ENCODE measurements around the gene ZNF653.
A peak's percentile ranks its signal among the peaks of the same experiment; 100 is the strongest.
"Not testable (repeated sequence)": the region's sequence is repeated elsewhere in the genome, so short reads cannot be mapped to it uniquely, and the experiment has no call there.

ZNF653 gene

GRCh38 chr19:11479090-11479897, 26.3 kb downstream of the ZNF653 start:
- Histone ChIP-seq H3K9ac (ENCODE audit: low read depth, low read length) (no peak overlapping the region; the same call in 1 of the 2 replicates), H3K4me3 (ENCODE audit: low read length) (peak overlapping the region; percentile 60; the same call in 1 of the 2 replicates), H3K9me3 (ENCODE audit: insufficient read depth, low read depth, low read length) (no peaks in the 10 kb centered on the region; the same call in 1 of the 2 replicates), H3K27ac (ENCODE audit: low read length) (no peak overlapping the region), H3K4me1 (ENCODE audit: insufficient read depth, low read length) (no peaks in the 10 kb centered on the region), H3K36me3 (ENCODE audit: insufficient read depth, low read depth, low read length) (no peaks in the 10 kb centered on the region), H3K27me3 (ENCODE audit: insufficient read depth, low read length) (peaks cover 52% of the 10 kb centered on the region)

- Histone ChIP-seq H3K36me3 (ENCODE audit: insufficient read depth, low read depth, low read length) (no peaks in the 10 kb centered on the region), H3K27me3 (ENCODE audit: insufficient read depth, low read length) (peaks cover 52% of the 10 kb centered on the region), H3K4me3 (ENCODE audit: low read length) (peak overlapping the region; percentile 60; the same call in 1 of the 2 replicates), H3K9me3 (ENCODE audit: insufficient read depth, low read depth, low read length) (no peaks in the 10 kb centered on the region; the same call in 1 of the 2 replicates), H3K4me1 (ENCODE audit: insufficient read depth, low read length) (no peaks in the 10 kb centered on the region), H3K27ac (ENCODE audit: low read length) (no peak overlapping the region), H3K9ac (ENCODE audit: low read depth, low read length) (no peak overlapping the region; the same call in 1 of the 2 replicates)
Measured at GRCh38 chr19:11478167-11479089, 27.2 kb downstream of the ZNF653 start.

- Histone ChIP-seq H3K36me3 (ENCODE audit: insufficient read depth, low read depth, low read length) (no peaks in the 10 kb centered on the region), H3K4me1 (ENCODE audit: insufficient read depth, low read length) (no peaks in the 10 kb centered on the region), H3K9me3 (ENCODE audit: insufficient read depth, low read depth, low read length) (no peaks in the 10 kb centered on the region; the same call in 1 of the 2 replicates), H3K4me3 (ENCODE audit: low read length) (no peak overlapping the region), H3K27ac (ENCODE audit: low read length) (no peak overlapping the region), H3K9ac (ENCODE audit: low read depth, low read length) (no peak overlapping the region), H3K27me3 (ENCODE audit: insufficient read depth, low read length) (peaks cover 30% of the 10 kb centered on the region)
Measured at GRCh38 chr19:11475861-11476260, 29.8 kb downstream of the ZNF653 start.

- not testable (repeated sequence) for H3K36me3 ChIP-seq (ENCODE audit: insufficient read depth, low read depth, low read length); H3K4me3 ChIP-seq (ENCODE audit: low read length); H3K9ac ChIP-seq (ENCODE audit: low read depth, low read length); H3K9me3 ChIP-seq (ENCODE audit: insufficient read depth, low read depth, low read length); H3K27ac ChIP-seq (ENCODE audit: low read length); H3K4me1 ChIP-seq (ENCODE audit: insufficient read depth, low read length)
- H3K27me3 ChIP-seq (ENCODE audit: insufficient read depth, low read length), result peaks cover 24% of the 10 kb centered on the region
Measured at GRCh38 chr19:11475343-11475742, 30.3 kb downstream of the ZNF653 start.

- Histone ChIP-seq H3K27ac (ENCODE audit: low read length) (no peak overlapping the region), H3K9me3 (ENCODE audit: insufficient read depth, low read depth, low read length) (no peaks in the 10 kb centered on the region), H3K4me1 (ENCODE audit: insufficient read depth, low read length) (no peaks in the 10 kb centered on the region), H3K4me3 (ENCODE audit: low read length) (no peak overlapping the region), H3K27me3 (ENCODE audit: insufficient read depth, low read length) (peaks cover 10% of the 10 kb centered on the region), H3K36me3 (ENCODE audit: insufficient read depth, low read depth, low read length) (no peaks in the 10 kb centered on the region), H3K9ac (ENCODE audit: low read depth, low read length) (no peak overlapping the region)
Measured at GRCh38 chr19:11473725-11474124, 31.9 kb downstream of the ZNF653 start.

- H3K4me3 ChIP-seq (ENCODE audit: low read length); H3K9me3 ChIP-seq (ENCODE audit: insufficient read depth, low read depth, low read length); H3K27ac ChIP-seq (ENCODE audit: low read length); H3K9ac ChIP-seq (ENCODE audit: low read depth, low read length); H3K36me3 ChIP-seq (ENCODE audit: insufficient read depth, low read depth, low read length); H3K4me1 ChIP-seq (ENCODE audit: insufficient read depth, low read length); H3K27me3 ChIP-seq (ENCODE audit: insufficient read depth, low read length): not testable (repeated sequence)
Measured at GRCh38 chr19:11468266-11468845, 37.3 kb downstream of the ZNF653 start.

- Histone ChIP-seq H3K9ac (ENCODE audit: low read depth, low read length) (no peak overlapping the region), H3K4me1 (ENCODE audit: insufficient read depth, low read length) (no peaks in the 10 kb centered on the region; the same call in 1 of the 2 replicates), H3K9me3 (ENCODE audit: insufficient read depth, low read depth, low read length) (no peaks in the 10 kb centered on the region), H3K27ac (ENCODE audit: low read length) (no peak overlapping the region), H3K36me3 (ENCODE audit: insufficient read depth, low read depth, low read length) (no peaks in the 10 kb centered on the region), H3K27me3 (ENCODE audit: insufficient read depth, low read length) (no peaks in the 10 kb centered on the region), H3K4me3 (ENCODE audit: low read length) (no peak overlapping the region)
Measured at GRCh38 chr19:11465600-11465999, 40.0 kb downstream of the ZNF653 start.

- H3K4me3 ChIP-seq (ENCODE audit: low read length), result no peak overlapping the region
- H3K9me3 ChIP-seq (ENCODE audit: insufficient read depth, low read depth, low read length), result no peaks in the 10 kb centered on the region
- no peaks in the 10 kb centered on the region; the same call in 1 of the 2 replicates for H3K4me1 ChIP-seq (ENCODE audit: insufficient read depth, low read length)
- H3K36me3 ChIP-seq (ENCODE audit: insufficient read depth, low read depth, low read length), result no peaks in the 10 kb centered on the region
- H3K9ac ChIP-seq (ENCODE audit: low read depth, low read length), result no peak overlapping the region
- no peak overlapping the region for H3K27ac ChIP-seq (ENCODE audit: low read length)
- H3K27me3 ChIP-seq (ENCODE audit: insufficient read depth, low read length), result no peaks in the 10 kb centered on the region
Measured at GRCh38 chr19:11464333-11465265, 41.0 kb downstream of the ZNF653 start.

- Histone ChIP-seq H3K27ac (ENCODE audit: low read length) (no peak overlapping the region), H3K9ac (ENCODE audit: low read depth, low read length) (no peak overlapping the region), H3K36me3 (ENCODE audit: insufficient read depth, low read depth, low read length) (no peaks in the 10 kb centered on the region), H3K9me3 (ENCODE audit: insufficient read depth, low read depth, low read length) (no peaks in the 10 kb centered on the region), H3K4me3 (ENCODE audit: low read length) (no peak overlapping the region), H3K27me3 (ENCODE audit: insufficient read depth, low read length) (no peaks in the 10 kb centered on the region), H3K4me1 (ENCODE audit: insufficient read depth, low read length) (no peaks in the 10 kb centered on the region; the same call in 1 of the 2 replicates)
Measured at GRCh38 chr19:11463391-11463790, 42.2 kb downstream of the ZNF653 start.

GRCh38 chr19:11461453-11461852, 44.2 kb downstream of the ZNF653 start:
- H3K9ac ChIP-seq (ENCODE audit: low read depth, low read length), result no peak overlapping the region
- H3K36me3 ChIP-seq (ENCODE audit: insufficient read depth, low read depth, low read length), result no peaks in the 10 kb centered on the region
- H3K4me1 ChIP-seq (ENCODE audit: insufficient read depth, low read length), result no peaks in the 10 kb centered on the region; the same call in 1 of the 2 replicates
- H3K4me3 ChIP-seq (ENCODE audit: low read length), result no peak overlapping the region
- no peak overlapping the region for H3K27ac ChIP-seq (ENCODE audit: low read length)
- no peaks in the 10 kb centered on the region for H3K9me3 ChIP-seq (ENCODE audit: insufficient read depth, low read depth, low read length)
- no peaks in the 10 kb centered on the region for H3K27me3 ChIP-seq (ENCODE audit: insufficient read depth, low read length)

GRCh38 chr19:11460207-11460606, 45.4 kb downstream of the ZNF653 start:
- Histone ChIP-seq H3K9ac (ENCODE audit: low read depth, low read length) (no peak overlapping the region), H3K36me3 (ENCODE audit: insufficient read depth, low read depth, low read length) (no peaks in the 10 kb centered on the region), H3K27ac (ENCODE audit: low read length) (no peak overlapping the region), H3K9me3 (ENCODE audit: insufficient read depth, low read depth, low read length) (no peaks in the 10 kb centered on the region), H3K27me3 (ENCODE audit: insufficient read depth, low read length) (no peaks in the 10 kb centered on the region), H3K4me1 (ENCODE audit: insufficient read depth, low read length) (no peaks in the 10 kb centered on the region), H3K4me3 (ENCODE audit: low read length) (no peak overlapping the region)
